Epidermal melanocyte (primary cell): ENCODE measurements around the gene KPTN.
"Not testable (repeated sequence)": the region's sequence is repeated elsewhere in the genome, so short reads cannot be mapped to it uniquely, and the experiment has no call there.

Experiments used
- DNase-seq: peaks from one replicate; pipeline ENCODE4 v3.0.0; 2011; ENCODE audit warnings: low spot score; ENCODE audit not compliant: insufficient read length

The KPTN gene

DNA sequence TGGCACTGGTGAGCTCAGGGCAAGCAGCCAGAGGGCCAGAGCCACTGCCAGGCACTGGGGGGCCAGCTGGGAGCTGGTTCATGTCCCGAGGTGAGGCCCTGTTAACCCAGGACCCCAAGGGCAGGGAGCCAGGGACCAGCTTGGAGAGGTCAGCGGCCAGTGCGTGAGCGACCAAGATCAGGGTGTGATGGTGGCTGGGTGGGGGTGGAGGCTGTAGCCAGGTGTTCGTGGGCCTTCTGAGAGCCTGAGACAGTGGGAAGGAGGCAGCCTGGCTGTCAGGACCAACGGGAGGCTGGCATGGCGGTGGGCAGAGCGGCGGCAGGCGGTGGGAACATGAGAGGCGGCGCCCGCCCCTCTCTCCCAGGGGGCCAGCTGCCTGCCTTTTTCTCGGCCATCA lies 8.1 kb upstream of the KPTN start:
- DNase-seq = no peak

GRCh38 chr19:47491358-47492136 lies 7.5 kb upstream of the KPTN start:
- no peak for DNase-seq

- DNase-seq = no peak
Measured at GRCh38 chr19:47490847-47491246, 6.8 kb upstream of the KPTN start.

GRCh38 chr19:47490031-47490430 lies 6.0 kb upstream of the KPTN start:
- no peak for DNase-seq

DNA sequence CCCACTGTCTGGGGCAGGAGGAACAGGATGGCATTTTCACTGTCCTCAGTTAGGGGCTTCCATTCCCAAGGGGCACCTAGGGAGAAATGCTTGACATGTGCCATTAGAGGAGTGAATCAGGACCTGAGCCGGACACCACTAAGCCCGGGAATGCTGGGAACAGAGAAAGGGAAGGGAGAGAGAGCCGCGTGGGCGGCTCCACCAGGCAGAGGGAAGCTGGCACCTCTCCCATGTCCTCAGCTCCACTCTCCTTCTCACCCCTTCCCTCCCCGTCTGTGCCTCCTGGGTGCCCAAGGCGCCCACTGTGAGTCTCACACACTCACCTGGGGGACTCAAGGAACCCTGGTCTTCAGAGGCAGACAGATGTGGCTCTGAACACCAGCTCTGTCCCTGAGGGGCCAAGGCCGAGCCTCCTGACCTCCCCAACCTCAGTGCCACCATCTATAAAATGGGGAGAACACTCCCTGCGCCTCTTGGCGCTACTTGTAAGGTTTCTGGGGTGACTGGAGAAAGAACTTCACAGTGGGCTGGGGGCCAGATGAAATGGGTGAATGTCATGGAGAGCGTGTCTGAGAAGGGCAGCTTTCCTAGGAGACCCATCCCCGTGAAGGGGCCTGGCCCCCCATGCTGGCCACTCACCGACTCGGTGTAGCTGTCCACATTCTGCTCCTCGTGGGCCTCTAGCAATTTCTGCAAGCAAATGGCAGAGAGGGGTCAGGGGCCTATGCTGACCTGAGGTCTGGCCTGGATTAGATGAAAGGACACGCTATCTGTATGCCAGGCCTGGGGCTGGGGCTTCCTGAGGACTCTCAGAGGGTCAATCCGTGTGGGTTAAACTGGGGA lies 5.3 kb upstream of the KPTN start:
- no peak for DNase-seq

GRCh38 chr19:47487551-47488515 lies 3.8 kb upstream of the KPTN start:
- no peak for DNase-seq

DNA sequence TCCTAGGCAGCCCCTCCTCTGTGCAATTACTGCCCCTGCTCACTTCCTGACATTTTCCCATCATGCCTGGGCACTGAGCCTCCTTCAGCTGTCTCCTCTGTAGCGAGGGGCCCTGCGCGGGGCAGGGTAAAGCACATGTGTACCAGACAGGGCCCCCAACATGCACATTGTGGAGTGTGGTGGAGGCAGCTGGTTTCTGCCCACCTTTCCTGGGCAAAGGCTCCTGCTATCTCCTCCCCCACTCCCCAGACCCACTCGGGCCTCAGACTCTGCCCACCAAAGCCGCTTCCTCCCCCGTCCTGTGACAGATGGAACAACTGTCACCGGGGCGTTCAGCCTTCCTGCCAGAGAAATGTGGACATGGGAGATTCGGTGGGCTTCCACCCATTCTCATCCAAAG lies 2.9 kb upstream of the KPTN start:
- DNase-seq = no peak

GRCh38 chr19:47486220-47486619 lies 2.2 kb upstream of the KPTN start:
- not testable (repeated sequence) for DNase-seq

- DNase-seq = no peak
Measured at GRCh38 chr19:47485210-47485609, 1.2 kb upstream of the KPTN start.

DNA sequence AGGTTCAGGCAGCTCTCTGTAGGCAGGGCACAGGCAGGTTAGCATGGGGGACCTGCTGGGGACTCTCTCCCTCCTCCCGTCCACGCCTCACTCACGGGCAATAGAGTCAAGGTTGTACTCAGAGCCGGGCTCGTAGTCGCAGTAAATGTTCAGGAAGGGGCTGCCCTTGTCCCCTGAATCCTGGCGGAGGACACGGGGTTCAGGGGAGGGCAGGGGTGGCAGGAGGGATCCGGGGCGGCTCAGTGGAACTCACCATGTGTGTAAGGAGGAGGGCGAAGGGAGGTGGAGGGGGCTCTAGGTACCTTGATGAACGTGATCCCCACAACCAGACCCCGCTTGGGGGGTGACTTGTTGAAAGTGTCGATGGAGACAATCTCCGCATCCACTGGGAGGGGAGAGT lies 819 bp downstream of the KPTN start:
- DNase-seq = no peak

DNA sequence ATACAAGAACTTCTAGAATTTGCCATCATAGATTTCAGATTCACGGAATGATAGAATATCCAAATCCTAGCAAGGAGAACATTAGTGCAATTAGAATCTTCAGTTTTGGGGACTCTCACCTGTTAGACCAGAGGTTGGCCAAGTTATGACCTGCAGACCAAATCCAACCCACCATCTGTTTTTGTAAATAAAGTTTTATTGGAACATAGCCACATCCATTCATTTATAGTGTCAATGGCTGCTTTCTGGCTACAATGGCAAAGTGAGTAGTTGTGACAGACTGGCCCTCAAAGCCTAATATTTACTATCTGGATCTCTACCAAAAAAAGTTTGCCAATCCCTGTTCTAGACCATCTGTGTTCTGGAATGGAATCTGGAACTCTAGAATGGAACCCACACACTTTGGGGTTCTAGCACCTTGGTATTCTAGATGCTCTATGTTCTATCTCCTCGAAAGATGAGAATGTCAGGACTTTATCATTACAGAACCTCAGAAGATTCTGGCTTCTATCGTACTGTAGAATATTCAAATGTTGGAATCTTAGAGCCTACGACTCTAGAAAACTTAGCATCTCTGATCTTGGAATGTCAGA lies 2.5 kb downstream of the KPTN start:
- DNase-seq = no peak

GRCh38 chr19:47480658-47481057 lies 3.4 kb downstream of the KPTN start:
- no peak for DNase-seq

- DNase-seq = no peak
Measured at GRCh38 chr19:47479701-47480503, 4.1 kb downstream of the KPTN start.

GRCh38 chr19:47476438-47476972 lies 7.5 kb downstream of the KPTN start:
- no peak for DNase-seq

GRCh38 chr19:47475465-47475864 lies 8.6 kb downstream of the KPTN start:
- no peak for DNase-seq

DNA sequence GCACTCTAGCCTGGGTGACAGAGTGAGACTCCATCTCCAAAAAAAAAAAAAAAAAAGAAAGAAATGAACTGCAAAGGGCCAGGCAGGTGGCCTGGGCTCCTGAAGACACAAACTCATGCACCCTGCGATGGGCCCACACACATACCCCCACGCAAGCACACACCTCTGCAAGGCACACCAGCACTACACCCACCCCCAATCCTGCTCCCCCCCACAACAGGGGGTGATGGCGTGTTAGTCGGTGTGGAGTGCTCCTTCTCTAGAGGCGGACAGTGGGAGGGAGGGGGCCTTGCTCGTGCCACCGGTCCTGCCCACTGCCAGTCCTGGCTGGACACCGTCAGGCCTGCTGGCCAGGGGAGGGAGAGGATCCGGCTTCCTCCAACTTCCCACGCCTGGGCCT lies 10.7 kb downstream of the KPTN start:
- no peak for DNase-seq

DNA sequence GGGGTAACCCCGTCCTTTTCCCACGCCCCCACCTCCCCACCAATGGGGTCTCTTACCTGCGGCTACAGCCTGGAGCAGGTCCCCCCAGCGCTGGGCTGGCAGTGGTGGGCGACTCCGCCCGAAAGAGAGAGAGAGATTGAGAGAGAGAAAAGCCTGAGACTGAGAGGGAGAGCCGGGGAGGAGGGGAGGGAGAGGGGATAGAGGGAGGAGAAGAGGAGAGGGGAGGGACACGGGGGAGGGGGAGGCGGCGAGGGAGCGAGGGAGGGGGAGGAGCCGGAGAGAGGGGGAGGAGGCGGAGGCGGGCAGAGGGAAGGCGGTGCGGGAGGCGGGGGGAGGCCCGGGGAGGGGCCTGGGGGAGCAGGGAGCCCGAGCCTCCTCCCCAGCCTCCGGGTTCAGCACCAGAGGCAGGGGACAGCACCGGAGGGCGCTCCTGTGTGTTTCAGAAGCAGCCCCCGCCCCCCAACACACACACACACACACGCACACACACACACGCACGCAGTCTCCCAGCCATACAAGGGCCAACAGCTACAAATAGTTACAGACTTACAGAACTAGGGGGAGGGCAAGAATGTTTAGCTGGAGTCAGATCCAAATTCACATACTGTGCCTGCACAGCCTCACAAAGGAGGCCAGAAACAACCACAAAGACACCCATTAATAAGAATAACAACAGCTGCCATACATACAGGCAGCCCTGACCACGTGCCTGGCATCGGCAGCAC lies 12.1 kb downstream of the KPTN start, which contains the start of gene SLC8A2:
SLC8A2 (minus strand) TSS at position 161 of the 725 bp plus-strand sequence. CDS start 5,490 bp downstream, outside the sequence.
- peak; percentile 67 for DNase-seq

DNA sequence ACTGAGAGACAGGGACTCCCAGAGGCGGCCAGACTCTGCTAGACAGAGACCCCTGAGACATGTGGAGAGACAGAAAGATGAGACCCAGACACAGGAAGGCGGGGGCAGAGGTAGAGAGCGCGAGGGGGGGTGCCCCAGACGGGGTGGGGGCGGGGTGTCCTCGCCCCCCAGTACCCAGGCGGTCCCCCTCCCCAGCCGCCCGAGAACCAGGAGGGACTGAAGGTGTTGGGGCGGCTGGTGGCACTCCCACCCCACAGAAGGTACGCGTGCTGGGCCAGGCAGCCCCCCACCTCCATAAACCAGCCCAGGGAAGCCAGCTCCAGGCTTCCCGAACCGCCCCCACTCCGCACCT lies 12.7 kb downstream of the KPTN start:
- DNase-seq = no peak

- no peak for DNase-seq
Measured at GRCh38 chr19:47470447-47471195, 13.4 kb downstream of the KPTN start.
